H1 (cell line): ENCODE data around the gene NUTM2D.
"Not testable (repeated sequence)": the region's sequence is repeated elsewhere in the genome, so short reads cannot be mapped to it uniquely, and the experiment has no call there.

Experiments
- CTCF ChIP-seq, 3 experiments: IDR thresholded peaks; 1 replicate in 2 of 3; 2 replicates in 1 of 3; pipeline versions ENCODE4 v1.5.1 to v1.6.1; 2011; ENCODE audit warnings: low read length in 3 of 3, mild to moderate bottlenecking in 3 of 3, inconsistent platforms in 2 of 3, low read depth in 1 of 3, moderate library complexity in 1 of 3; ENCODE audit not compliant: insufficient read depth in 1 of 3; ENCODE audit errors: control extremely low read depth in 1 of 3
- EZH2 ChIP-seq: fragments of 200-600 bp; sonication (generic); IDR thresholded peaks from 2 replicates; pipeline ENCODE4 v1.7.1; 2012; ENCODE audit warnings: low read depth, mild to moderate bottlenecking, moderate library complexity, low read length, inconsistent platforms; ENCODE audit not compliant: severe bottlenecking
- POLR2A ChIP-seq, 2 experiments: IDR thresholded peaks; 1 replicate in 1 of 2; 2 replicates in 1 of 2; pipeline ENCODE4 v1.6.1; 2011; ENCODE audit warnings: low read depth in 2 of 2, low read length in 2 of 2, mild to moderate bottlenecking in 2 of 2; ENCODE audit errors: control extremely low read depth in 1 of 2
- RFX5 ChIP-seq: IDR thresholded peaks from 2 replicates; pipeline ENCODE4 v1.6.1; 2011; ENCODE audit warnings: low read depth, low read length, improper control_type of control experiment, borderline replicate concordance
- USF2 ChIP-seq: IDR thresholded peaks from 2 replicates; pipeline ENCODE4 v1.6.1; 2011; ENCODE audit warnings: low read length, improper control_type of control experiment

DNA sequence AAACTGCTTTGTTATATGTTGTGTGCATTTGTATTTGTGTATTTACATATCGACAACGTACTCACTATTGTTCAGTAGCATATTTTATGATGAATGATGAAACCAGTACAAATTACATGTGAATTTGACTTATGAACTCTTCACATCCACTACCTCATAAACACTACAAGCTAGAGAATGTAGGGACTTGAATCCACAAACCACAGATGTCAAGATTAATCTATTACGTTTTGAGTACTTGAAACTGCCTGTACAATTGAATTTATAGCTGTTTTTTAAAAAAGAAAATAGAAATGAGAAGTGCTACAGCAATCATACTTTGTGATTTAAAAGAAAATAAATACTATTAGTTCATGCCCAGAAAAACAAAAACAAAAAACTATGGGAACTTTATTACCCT, 4.7 kb upstream of the NUTM2D start:
- TF ChIP-seq POLR2A (IDR thresholded peaks at IDR 0.05; ENCODE audit: control extremely low read depth in 1 of 2, low read depth in 2 of 2, low read length in 2 of 2); EZH2; CTCF (IDR thresholded peaks at IDR 0.05; ENCODE audit: control extremely low read depth in 1 of 3, insufficient read depth in 1 of 3, low read depth in 1 of 3, low read length in 3 of 3); USF2; RFX5: not testable (repeated sequence)
